Measurements from ENCODE around the gene AHCY.

- TF ChIP-seq CTCF (conservative IDR thresholded peaks at IDR 0.05) (no peak), EZH2 (IDR thresholded peaks at IDR 0.05; ENCODE audit: low read depth) (no peak)
Measured at GRCh38 chr20:34331838-34332237, 28.7 kb upstream of the AHCY start.
